Psoas muscle (tissue), 8 donors: Measurements from ENCODE around the gene TMEM43. TPM values are rescaled to one million over a fixed set of nuclear protein-coding genes. Genes with fewer than 3 reads are reported as not detected.

Experiments used
- ATAC-seq, 4 donors: fragments of 200-7000 bp; cut with Tn5 transposase; one replicate each; pipeline ENCODE4 v1.9.1; 2020; ENCODE audit warnings: moderate library complexity in 3 of 4, mild to moderate bottlenecking in 2 of 4
- DNase-seq, 2 donors: peaks; one replicate each; pipeline ENCODE4 v3.0.0-alpha.2; 2020
- H3K27ac ChIP-seq: fragments of 200-600 bp; one replicate; pipeline ENCODE4 v1.8.0; 2022
- H3K27me3 ChIP-seq, 3 donors: fragments of 200-600 bp in 1 of 3; one replicate each; pipeline versions ENCODE4 v1.6.1 to v1.8.0; 2013 to 2022; ENCODE audit warnings: low read length in 2 of 3, mild to moderate bottlenecking in 2 of 3, moderate library complexity in 1 of 3; ENCODE audit not compliant: insufficient read depth in 3 of 3
- H3K36me3 ChIP-seq, 2 donors: fragments of 200-600 bp in 1 of 2; one replicate each; pipeline versions ENCODE4 v1.6.1 to v1.8.0; 2013 to 2022; ENCODE audit warnings: low read depth in 1 of 2, mild to moderate bottlenecking in 1 of 2, moderate library complexity in 1 of 2; ENCODE audit not compliant: insufficient read depth in 1 of 2
- H3K4me1 ChIP-seq: fragments of 200-600 bp; one replicate; pipeline ENCODE4 v1.8.0; 2022
- H3K4me3 ChIP-seq: fragments of 200-600 bp; one replicate; pipeline ENCODE4 v1.8.0; 2022; ENCODE audit warnings: mild to moderate bottlenecking
- H3K9me3 ChIP-seq: fragments of 200-600 bp; one replicate; pipeline ENCODE4 v1.8.0; 2022
- CTCF ChIP-seq: fragments of 200-600 bp; IDR thresholded peaks from one replicate; pipeline ENCODE4 v1.8.0; 2022; ENCODE audit warnings: antibody characterized with exemption
- WGBS, 3 donors: extraction: QIAGEN DNeasy Blood & Tissue Kit; methylation state at CpG; one replicate each; pipeline versions ENCODE4 v1.1.6 to v1.1.7; 2013; 5-methylcytosine and 5-hydroxymethylcytosine counted together
- intact Hi-C, 2 donors: fragments of 100-400 bp; cut with DNase I; formaldehyde crosslinking; loops; one replicate each; pipeline versions ENCODE4 v1.11.0 to v1.14.2; 2022
- polyA plus RNA-seq, 3 donors: library from polyadenylated mRNA; stranded (reverse); fragments of 200-250 nt; gene quantifications; one replicate each; pipeline ENCODE4 v1.2.3, GENCODE V29; 2013
- total RNA-seq, 4 donors: library from RNA; stranded (reverse); fragmentation: NEBNext Ultra II Directional in 2 of 4; extraction: Animal tissue kit (Norgen Biotek cat#: 25700) in 2 of 4; gene quantifications; one replicate each; pipeline versions ENCODE4 v1.2.1 to v1.2.4, GENCODE V29; 2021 to 2023
- donor health status: healthy with polysubstance abuse.
- donor health status: DM: no; HTN: no; CAD: no; lungs with moderate emphysema.
- donor health status: Bipolar disorder and iron deficiency.
- donor health status: healthy.
- donor health status: DM: yes; HTN: yes; CAD: no.
- donor health status: DM: no; HTN: no; CAD: no.
- donor health status: DM: no; HTN: no; CAD: no.
- donor health status: DM: yes; HTN: yes; CAD: no.

Gene TMEM43
- total and polyA plus RNA-seq, 7 donors: 28.2 to 107 (median 41.5) TPM

DNA sequence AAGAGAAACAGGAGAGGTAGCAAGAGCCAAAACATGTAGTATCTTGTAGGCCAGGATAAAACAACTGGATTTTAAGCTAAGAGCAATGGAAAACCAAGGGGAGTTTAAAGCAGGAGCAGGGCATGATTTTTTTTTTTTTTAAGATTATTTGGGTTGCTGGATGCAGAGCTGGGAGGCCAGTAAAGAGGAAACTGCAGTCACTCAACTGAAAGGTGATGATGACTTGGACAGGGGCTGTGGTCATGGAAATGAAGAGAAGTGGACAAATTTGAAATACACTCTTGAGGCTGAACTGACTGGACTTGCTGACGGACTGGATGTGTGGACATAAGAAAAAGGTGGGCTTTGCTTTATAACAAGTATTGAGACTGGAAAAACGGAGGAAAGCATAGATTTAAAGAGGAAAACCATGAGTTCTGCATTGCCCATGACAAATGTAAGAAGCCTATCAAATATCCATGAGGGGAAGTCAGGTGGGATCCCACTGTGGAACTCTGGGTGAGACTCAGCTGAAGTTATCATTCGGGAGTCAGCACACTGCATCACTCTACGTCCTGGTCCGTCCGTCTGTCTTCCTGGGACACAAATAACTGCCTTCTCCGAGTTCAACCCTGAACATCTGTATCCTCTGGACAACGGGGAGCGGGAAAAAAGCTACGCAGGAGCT is 52.9 kb downstream of the TMEM43 start:
- TF ChIP-seq CTCF: no peak
- peak; percentile 41 to 54 (median 48) for ATAC-seq
- Histone ChIP-seq H3K4me3 (peak overlapping the region; percentile 91), H3K4me1 (peaks cover 18% of the 10 kb centered on the region), H3K36me3 (peaks cover 0 to 17% of the 10 kb centered on the region in 2 donors), H3K9me3 (no peaks in the 10 kb centered on the region), H3K27me3 (no peaks in the 10 kb centered on the region), H3K27ac (peak overlapping the region; percentile 96)
- WGBS, 3 donors: 6 to 7% (median 7%) methylated on average over 10 of the region's 10 CpGs
- intact Hi-C loops: loop anchor here (2.0 to 5.0 kb wide), 3 partner anchors 35 to 53 kb away; partner anchors contain the start of genes TMEM43 (in 2 of the 2) and CHCHD4 (in 1 of the 2)
- no peak for DNase-seq

DNA sequence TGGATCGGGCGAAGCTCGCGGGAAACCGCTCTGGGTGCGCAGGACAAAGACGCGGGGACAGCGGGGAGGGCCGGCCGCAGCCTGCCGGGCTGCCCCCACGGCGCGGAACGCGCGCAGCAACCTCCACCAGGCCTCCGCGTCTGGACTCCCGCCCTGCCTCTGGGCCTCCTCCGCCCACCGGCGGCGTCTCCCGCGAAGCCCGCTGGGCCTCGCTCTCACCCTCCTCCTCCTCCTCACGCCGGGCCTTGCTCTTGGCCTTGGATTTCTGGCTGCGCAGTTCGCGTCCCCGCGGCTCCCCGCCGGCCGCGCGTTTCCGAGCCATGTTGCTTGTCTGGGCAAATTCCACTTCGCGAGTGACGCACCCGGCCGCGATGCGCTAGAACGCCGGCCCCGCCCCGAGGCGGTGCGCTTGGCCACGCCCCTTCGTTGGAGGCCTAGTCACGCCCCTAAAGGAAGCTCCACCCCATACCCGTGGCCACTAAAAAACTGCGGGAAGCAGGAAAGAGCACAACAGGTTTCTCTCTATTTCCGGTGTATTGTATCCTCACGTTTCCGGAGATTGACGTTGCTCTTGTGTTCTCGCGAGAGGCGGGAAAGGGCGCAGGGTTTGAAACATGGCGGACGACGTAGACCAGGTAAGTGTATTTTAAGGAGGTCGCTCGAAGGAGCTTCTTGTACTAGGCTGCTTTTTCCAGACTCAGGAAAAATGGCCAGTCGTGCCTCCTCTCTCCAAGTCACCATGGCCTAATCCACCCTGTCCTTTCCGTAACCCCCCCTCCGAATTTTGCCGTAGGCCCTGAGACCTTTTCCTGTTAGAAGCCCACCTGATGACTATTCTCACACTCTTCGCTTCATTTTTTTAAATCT is 53.6 kb downstream of the TMEM43 start, which contains the start of the genes LSM3 and XPC:
Gene LSM3 (plus strand): TSS at position 571 of the 867 bp plus-strand sequence. CDS start 44 bp downstream, at position 615.
Gene XPC (minus strand): TSS at position 355 of the 867 bp plus-strand sequence. CDS start 33 bp downstream, at position 322.
- Histone ChIP-seq H3K4me1 (peaks cover 18% of the 10 kb centered on the region), H3K4me3 (peak within 1 kb of the TSS; percentile 91), H3K36me3 (peaks cover 0 to 23% of the 10 kb centered on the region in 2 donors), H3K27ac (peak within 1 kb of the TSS; percentile 96), H3K9me3 (no peaks in the 10 kb centered on the region), H3K27me3 (no peaks in the 10 kb centered on the region)
- TF ChIP-seq CTCF: no peak
- ATAC-seq: peak; percentile 98 to 100 (median 98)
- intact Hi-C loops: loop anchor here (2.0 to 5.0 kb wide), 3 partner anchors 36 to 54 kb away; partner anchors contain the start of genes TMEM43 (in 2 of the 2) and CHCHD4 (in 1 of the 2)
- WGBS, 3 donors: 0 to 1% (median 0%) methylated on average over 62 to 78 of the region's 78 CpGs
- peak; percentile 97 to 98 for DNase-seq

- peaks cover 18% of the 10 kb centered on the region for H3K4me1 ChIP-seq
- 4 to 8% (median 6%) methylated on average over 3 of the region's 3 CpGs for WGBS, 3 donors
- DNase-seq (no peak), ATAC-seq (no peak)
- peak overlapping the region; percentile 96 for H3K27ac ChIP-seq
- H3K27me3 ChIP-seq: no peaks in the 10 kb centered on the region
- peak overlapping the region; percentile 91 for H3K4me3 ChIP-seq
- no peak for TF ChIP-seq CTCF
- H3K36me3 ChIP-seq: peaks cover 0 to 28% of the 10 kb centered on the region in 2 donors
- H3K9me3 ChIP-seq: no peaks in the 10 kb centered on the region
- intact Hi-C loops: loop anchor here (2.0 to 5.0 kb wide), 3 partner anchors 37 to 54 kb away; partner anchors contain the start of genes TMEM43 (in 2 of the 2) and CHCHD4 (in 1 of the 2)
Observed at GRCh38 chr3:14179114-14179465, 54.2 kb downstream of the TMEM43 start.

GRCh38 chr3:14179795-14180194 is 54.9 kb downstream of the TMEM43 start:
- H3K4me3 ChIP-seq: peak overlapping the region; percentile 91
- TF ChIP-seq CTCF: no peak
- H3K36me3 ChIP-seq: peaks cover 0 to 33% of the 10 kb centered on the region in 2 donors
- H3K4me1 ChIP-seq: peaks cover 18% of the 10 kb centered on the region
- no peak overlapping the region for H3K27ac ChIP-seq
- no peaks in the 10 kb centered on the region for H3K9me3 ChIP-seq
- H3K27me3 ChIP-seq: no peaks in the 10 kb centered on the region
- intact Hi-C loops: loop anchor here (2.0 to 5.0 kb wide), 3 partner anchors 37 to 55 kb away; partner anchors contain the start of genes TMEM43 (in 2 of the 2) and CHCHD4 (in 1 of the 2)
- WGBS, 3 donors: 99 to 100% (median 100%) methylated on average over 1 of the region's 1 CpG
- DNase-seq: no peak
- ATAC-seq: no peak
